SU-DHL-6 (cell line): Measurements from ENCODE around the gene PTBP3.

Experiments
- H2AFZ ChIP-seq: fragments of 200-600 bp; sonication (generic); 2 replicates; pipeline ENCODE4 v1.6.1; 2014; ENCODE audit warnings: low read depth, mild to moderate bottlenecking, moderate library complexity, mixed read lengths, antibody characterized with exemption, low read length; ENCODE audit not compliant: severe bottlenecking
- H3F3A ChIP-seq: fragments of 200-600 bp; shearing (Covaris generic); 2 replicates; pipeline ENCODE4 v1.6.0; 2016; ENCODE audit warnings: antibody characterized with exemption, mild to moderate bottlenecking; ENCODE audit not compliant: insufficient read depth
- H3K27ac ChIP-seq: fragments of 200-600 bp; sonication (generic); 2 replicates; pipeline ENCODE4 v1.5.1; 2016; ENCODE audit warnings: low read depth, mild to moderate bottlenecking, low read length, moderate library complexity, mixed read lengths
- H3K27me3 ChIP-seq: fragments of 200-600 bp; sonication (generic), shearing (Covaris generic); 2 replicates; pipeline ENCODE4 v1.6.0; 2014; ENCODE audit warnings: mild to moderate bottlenecking, low read length
- H3K36me3 ChIP-seq: fragments of 200-600 bp; sonication (generic); 2 replicates; pipeline ENCODE4 v1.6.1; 2014; ENCODE audit warnings: mild to moderate bottlenecking, low read length, mixed read lengths
- H3K4me2 ChIP-seq: fragments of 300-600, 200-600 bp; shearing (Covaris generic), sonication (generic); 2 replicates; pipeline ENCODE4 v1.6.0; 2014; ENCODE audit warnings: low read length, low read depth, mild to moderate bottlenecking; ENCODE audit not compliant: poor library complexity, severe bottlenecking
- H3K4me3 ChIP-seq: fragments of 200-600 bp; sonication (generic); 2 replicates; pipeline ENCODE4 v1.5.1; 2014; ENCODE audit warnings: antibody characterized with exemption, low read length, mild to moderate bottlenecking, mixed read lengths; ENCODE audit not compliant: insufficient read depth, poor library complexity, severe bottlenecking
- H3K79me2 ChIP-seq: fragments of 200-600 bp; sonication (generic); 2 replicates; pipeline ENCODE4 v1.6.1; 2014; ENCODE audit warnings: mild to moderate bottlenecking, low read length, moderate library complexity; ENCODE audit not compliant: insufficient read depth
- H3K9ac ChIP-seq: fragments of 200-600 bp; sonication (generic); 2 replicates; pipeline ENCODE4 v1.7.0; 2014; ENCODE audit warnings: mild to moderate bottlenecking, low read length
- H3K9me2 ChIP-seq: fragments of 200-600 bp; sonication (generic); replicated peaks from 2 replicates; pipeline ENCODE4 v1.6.1; 2014; ENCODE audit warnings: low read length; ENCODE audit not compliant: insufficient read depth
- H3K9me3 ChIP-seq: fragments of 200-600 bp; sonication (generic); 2 replicates; pipeline ENCODE4 v1.6.1; 2014; ENCODE audit warnings: low read length, mixed read lengths; ENCODE audit not compliant: insufficient read depth
- H4K20me1 ChIP-seq: fragments of 200-600 bp; sonication (generic); 2 replicates; pipeline ENCODE4 v1.6.1; 2014; ENCODE audit warnings: low read depth, mild to moderate bottlenecking, antibody characterized with exemption, low read length, moderate library complexity, mixed read lengths
- EZH2phosphoT487 ChIP-seq: fragments of 200-600 bp; sonication (generic), shearing (Covaris generic); conservative IDR thresholded peaks from 2 replicates; pipeline ENCODE4 v1.6.1; 2018; ENCODE audit warnings: mild to moderate bottlenecking, antibody characterized with exemption, low read length, moderate library complexity, mixed read lengths
- TF ChIP-seq, protein P1 (sequence below): fragments of 200-600 bp; sonication (generic); IDR thresholded peaks from one replicate; pipeline ENCODE4 v1.5.1; 2017; ENCODE audit warnings: antibody characterized with exemption, mild to moderate bottlenecking, low read length, moderate library complexity; ENCODE audit not compliant: insufficient read depth, poor library complexity, severe bottlenecking

PTBP3 gene

DNA sequence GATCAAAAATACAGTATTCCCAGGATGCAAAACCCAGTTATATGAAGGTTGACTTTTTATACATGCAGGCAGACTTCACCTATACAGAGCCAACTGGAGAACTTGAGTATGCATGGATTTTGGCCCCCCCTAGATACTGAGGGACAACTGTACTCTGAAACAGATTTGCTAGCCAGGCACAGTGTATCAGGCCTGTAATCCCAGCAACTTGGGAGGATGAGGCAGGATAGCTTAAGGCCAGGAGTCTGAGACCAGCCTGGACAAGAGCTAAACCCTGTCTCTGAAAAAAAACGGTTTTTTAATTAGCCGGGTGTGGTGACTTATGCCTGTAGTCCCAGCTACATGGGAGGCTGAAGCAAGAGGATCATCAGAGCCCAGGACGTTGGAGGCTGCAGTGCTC is 21.9 kb downstream of the PTBP3 start:
- Histone ChIP-seq H3K4me3 (no peak overlapping the region), H3K79me2 (peaks cover 96% of the 10 kb centered on the region), H3K27me3 (no peaks in the 10 kb centered on the region), H3K9ac (no peak overlapping the region), H3K36me3 (no peaks in the 10 kb centered on the region), H2AFZ (no peak overlapping the region), H4K20me1 (peaks cover 37% of the 10 kb centered on the region), H3K9me3 (no peaks in the 10 kb centered on the region), H3K9me2 (no peaks in the 10 kb centered on the region), H3K27ac (no peak overlapping the region), H3K4me2 (no peak overlapping the region), H3F3A (no peaks in the 10 kb centered on the region)
- TF ChIP-seq, protein P1, sequence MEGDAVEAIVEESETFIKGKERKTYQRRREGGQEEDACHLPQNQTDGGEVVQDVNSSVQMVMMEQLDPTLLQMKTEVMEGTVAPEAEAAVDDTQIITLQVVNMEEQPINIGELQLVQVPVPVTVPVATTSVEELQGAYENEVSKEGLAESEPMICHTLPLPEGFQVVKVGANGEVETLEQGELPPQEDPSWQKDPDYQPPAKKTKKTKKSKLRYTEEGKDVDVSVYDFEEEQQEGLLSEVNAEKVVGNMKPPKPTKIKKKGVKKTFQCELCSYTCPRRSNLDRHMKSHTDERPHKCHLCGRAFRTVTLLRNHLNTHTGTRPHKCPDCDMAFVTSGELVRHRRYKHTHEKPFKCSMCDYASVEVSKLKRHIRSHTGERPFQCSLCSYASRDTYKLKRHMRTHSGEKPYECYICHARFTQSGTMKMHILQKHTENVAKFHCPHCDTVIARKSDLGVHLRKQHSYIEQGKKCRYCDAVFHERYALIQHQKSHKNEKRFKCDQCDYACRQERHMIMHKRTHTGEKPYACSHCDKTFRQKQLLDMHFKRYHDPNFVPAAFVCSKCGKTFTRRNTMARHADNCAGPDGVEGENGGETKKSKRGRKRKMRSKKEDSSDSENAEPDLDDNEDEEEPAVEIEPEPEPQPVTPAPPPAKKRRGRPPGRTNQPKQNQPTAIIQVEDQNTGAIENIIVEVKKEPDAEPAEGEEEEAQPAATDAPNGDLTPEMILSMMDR, result no peak
- no peak for TF ChIP-seq EZH2phosphoT487

DNA sequence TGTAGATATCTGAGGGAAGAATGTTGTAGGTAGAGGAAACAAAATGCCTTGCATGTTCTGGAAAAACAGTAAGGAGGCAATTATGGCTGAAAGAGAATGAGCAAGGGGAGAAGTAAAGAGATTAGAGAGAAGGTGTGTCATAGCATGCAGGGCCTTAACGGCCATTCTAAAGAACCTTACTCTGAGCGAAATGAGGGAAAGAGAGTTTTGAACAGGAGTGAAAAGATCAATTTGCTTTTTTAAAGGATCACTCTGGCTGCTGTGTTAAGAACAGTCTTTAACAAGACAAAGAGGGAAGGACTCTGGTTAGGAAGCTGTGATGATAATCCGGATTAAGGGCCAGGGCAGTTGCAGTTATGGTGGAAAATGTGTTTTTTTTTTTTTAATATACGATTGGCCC is 22.6 kb downstream of the PTBP3 start:
- Histone ChIP-seq H4K20me1 (peaks cover 37% of the 10 kb centered on the region), H3K27ac (no peak overlapping the region), H3K9me2 (no peaks in the 10 kb centered on the region), H3K27me3 (no peaks in the 10 kb centered on the region), H2AFZ (no peak overlapping the region), H3K36me3 (no peaks in the 10 kb centered on the region), H3K79me2 (peaks cover 95% of the 10 kb centered on the region), H3F3A (no peaks in the 10 kb centered on the region), H3K4me2 (no peak overlapping the region), H3K9me3 (no peaks in the 10 kb centered on the region), H3K9ac (no peak overlapping the region), H3K4me3 (no peak overlapping the region)
- TF ChIP-seq EZH2phosphoT487, result no peak
- TF ChIP-seq, protein P1, result no peak

GRCh38 chr9:112308588-112308987 is 24.8 kb downstream of the PTBP3 start:
- Histone ChIP-seq H3K27me3 (no peaks in the 10 kb centered on the region), H3K9me3 (no peaks in the 10 kb centered on the region), H3K36me3 (no peaks in the 10 kb centered on the region), H3K79me2 (peaks cover 94% of the 10 kb centered on the region), H3K4me2 (no peak overlapping the region), H2AFZ (no peak overlapping the region), H4K20me1 (peaks cover 30% of the 10 kb centered on the region), H3K9ac (no peak overlapping the region), H3K27ac (no peak overlapping the region), H3K4me3 (no peak overlapping the region), H3K9me2 (no peaks in the 10 kb centered on the region), H3F3A (no peaks in the 10 kb centered on the region)
- no peak for TF ChIP-seq EZH2phosphoT487
- TF ChIP-seq, protein P1, result no peak
